Common myeloid progenitor, CD34-positive (primary cell): ENCODE data around the gene CNPY1.

Experiments
- CTCF ChIA-PET: fragments of 350-600 bp; sonication (Branson Sonifier 250); formaldehyde crosslinking; loops from one replicate; lab custom pipeline; 2021; ENCODE audit warnings: antibody characterized with exemption; lab: Charles Lee
- POLR2A ChIA-PET: fragments of 350-600 bp; sonication (Branson Sonifier 250); formaldehyde crosslinking; loops from one replicate; lab custom pipeline; 2021; ENCODE audit warnings: antibody characterized with exemption; lab: Charles Lee
- DNase-seq, 3 donors: peaks; one replicate each; pipeline versions ENCODE4 v3.0.0 to v3.0.0-alpha.2; 2013
- H3K27ac ChIP-seq, 2 experiments: 1 replicate in 1 of 2; 2 replicates in 1 of 2; pipeline ENCODE4 v1.7.0; 2013; ENCODE audit warnings: inconsistent platforms in 2 of 2, low read length in 2 of 2, mild to moderate bottlenecking in 2 of 2, low read depth in 1 of 2, moderate library complexity in 1 of 2; ENCODE audit not compliant: severe bottlenecking in 2 of 2, insufficient read depth in 1 of 2, poor library complexity in 1 of 2
- H3K27me3 ChIP-seq, 5 experiments: replicated peaks in 2 of 5; 1 replicate in 3 of 5; 2 replicates in 2 of 5; pipeline versions ENCODE4 v1.6.1 to v1.7.0; 2013; ENCODE audit warnings: low read length in 4 of 5, mild to moderate bottlenecking in 2 of 5, moderate library complexity in 2 of 5, inconsistent platforms in 1 of 5; ENCODE audit not compliant: insufficient read depth in 5 of 5, control insufficient read depth in 4 of 5
- H3K36me3 ChIP-seq, 4 experiments: 1 replicate in 2 of 4; 2 replicates in 2 of 4; pipeline versions ENCODE4 v1.6.1 to v1.7.0; 2013; ENCODE audit warnings: low read length in 3 of 4, control low read depth in 1 of 4, mild to moderate bottlenecking in 1 of 4; ENCODE audit not compliant: control insufficient read depth in 4 of 4, insufficient read depth in 4 of 4
- H3K4me1 ChIP-seq, 4 experiments: 1 replicate in 3 of 4; 2 replicates in 1 of 4; pipeline versions ENCODE4 v1.6.1 to v1.7.1; 2013; ENCODE audit warnings: low read length in 3 of 4, mild to moderate bottlenecking in 3 of 4, control low read depth in 1 of 4, inconsistent platforms in 1 of 4, moderate library complexity in 1 of 4; ENCODE audit not compliant: control insufficient read depth in 4 of 4, insufficient read depth in 4 of 4; ENCODE audit errors: control extremely low read depth in 1 of 4
- H3K4me3 ChIP-seq, 7 experiments: 1 replicate in 4 of 7; 2 replicates in 3 of 7; pipeline versions ENCODE4 v1.5.1 to v1.7.0; 2013; ENCODE audit warnings: mild to moderate bottlenecking in 7 of 7, low read length in 6 of 7, moderate library complexity in 6 of 7, inconsistent platforms in 2 of 7, low read depth in 2 of 7, control low read depth in 1 of 7; ENCODE audit not compliant: insufficient read depth in 4 of 7, control insufficient read depth in 1 of 7; ENCODE audit errors: extremely low read depth in 1 of 7
- H3K9me3 ChIP-seq, 5 experiments: 1 replicate in 4 of 5; 2 replicates in 1 of 5; pipeline versions ENCODE4 v1.6.1 to v1.7.1; 2013; ENCODE audit warnings: low read length in 4 of 5, mild to moderate bottlenecking in 2 of 5, inconsistent platforms in 1 of 5, low read depth in 1 of 5, moderate library complexity in 1 of 5; ENCODE audit not compliant: control insufficient read depth in 4 of 5, insufficient read depth in 2 of 5; ENCODE audit errors: control extremely low read depth in 1 of 5
- WGBS: methylation state at CpG from one replicate; pipeline ENCODE4 v1.1.5; 2013; ENCODE audit not compliant: insufficient coverage; 5-methylcytosine and 5-hydroxymethylcytosine counted together

CNPY1 gene

GRCh38 chr7:155534691-155535090 lies 11.7 kb downstream of the CNPY1 start:
- ChIA-PET CTCF (interaction anchor here (1.1 to 2.7 kb wide), 6 partner anchors 11 to 231 kb away, joined by 3 to 8 read pairs (median 4); no protein-coding TSS in a partner anchor), POLR2A (no interaction called here)
- Histone ChIP-seq H3K9me3 (peaks cover 0 to 5% (median 0%) of the 10 kb centered on the region in 5 experiments), H3K36me3 (no peaks in the 10 kb centered on the region), H3K27ac (no peak overlapping the region), H3K4me3 (no peak overlapping the region), H3K4me1 (peaks cover 0 to 12% (median 9%) of the 10 kb centered on the region in 4 experiments), H3K27me3 (peaks cover 13 to 97% (median 41%) of the 10 kb centered on the region in 5 experiments)
- WGBS = 81% methylated on average over 9 of the region's 11 CpGs
- DNase-seq = no peak

- ChIA-PET CTCF (interaction anchor here (1.1 to 2.7 kb wide), 5 partner anchors 11 to 232 kb away, joined by 3 to 8 read pairs (median 3); no protein-coding TSS in a partner anchor), POLR2A (no interaction called here)
- Histone ChIP-seq H3K36me3 (no peaks in the 10 kb centered on the region), H3K4me1 (peaks cover 0 to 12% (median 9%) of the 10 kb centered on the region in 4 experiments), H3K9me3 (peaks cover 0 to 5% (median 0%) of the 10 kb centered on the region in 5 experiments), H3K4me3 (peak overlapping the region in 3 of 7 experiments; percentile 39 to 58 (median 43)), H3K27ac (no peak overlapping the region), H3K27me3 (peaks cover 10 to 97% (median 43%) of the 10 kb centered on the region in 5 experiments)
- DNase-seq = peak; percentile 45 to 54 (median 51)
- 40% methylated on average over 24 of the region's 27 CpGs for WGBS
Observed at GRCh38 chr7:155533827-155534690, 12.3 kb downstream of the CNPY1 start.

GRCh38 chr7:155533120-155533826 lies 13.1 kb downstream of the CNPY1 start:
- Histone ChIP-seq H3K9me3 (peaks cover 0 to 5% (median 0%) of the 10 kb centered on the region in 5 experiments), H3K36me3 (no peaks in the 10 kb centered on the region), H3K4me3 (peak overlapping the region in 4 of 7 experiments; percentile 39 to 58 (median 43)), H3K27ac (no peak overlapping the region), H3K4me1 (peaks cover 0 to 12% (median 9%) of the 10 kb centered on the region in 4 experiments), H3K27me3 (peaks cover 10 to 97% (median 42%) of the 10 kb centered on the region in 5 experiments)
- WGBS = 1% methylated on average over 56 of the region's 60 CpGs
- peak in 2 of 3 donors; percentile 33 to 47 for DNase-seq
- ChIA-PET CTCF (interaction anchor here (1.1 to 2.7 kb wide), 3 partner anchors 12 to 152 kb away, joined by 4 to 8 read pairs (median 6); no protein-coding TSS in a partner anchor), POLR2A (no interaction called here)

GRCh38 chr7:155532792-155533119 lies 13.6 kb downstream of the CNPY1 start:
- H3K9me3 ChIP-seq = peaks cover 0 to 5% (median 0%) of the 10 kb centered on the region in 5 experiments
- WGBS = 38% methylated on average over 10 of the region's 14 CpGs
- no peak for DNase-seq
- peaks cover 10 to 97% (median 42%) of the 10 kb centered on the region in 5 experiments for H3K27me3 ChIP-seq
- H3K36me3 ChIP-seq = no peaks in the 10 kb centered on the region
- no peak overlapping the region for H3K27ac ChIP-seq
- POLR2A ChIA-PET = no interaction called here
- peak overlapping the region in 3 of 7 experiments; percentile 39 to 58 (median 43) for H3K4me3 ChIP-seq
- H3K4me1 ChIP-seq = peaks cover 0 to 12% (median 9%) of the 10 kb centered on the region in 4 experiments
- CTCF ChIA-PET = interaction anchor here (1.1 to 1.8 kb wide), 2 partner anchors 12 to 152 kb away, joined by 4 to 6 read pairs; no protein-coding TSS in a partner anchor

GRCh38 chr7:155531681-155532080 lies 14.7 kb downstream of the CNPY1 start:
- Histone ChIP-seq H3K4me3 (no peak overlapping the region), H3K9me3 (peaks cover 0 to 4% (median 0%) of the 10 kb centered on the region in 5 experiments), H3K27me3 (peaks cover 7 to 97% (median 41%) of the 10 kb centered on the region in 5 experiments), H3K4me1 (peaks cover 0 to 12% (median 9%) of the 10 kb centered on the region in 4 experiments), H3K27ac (no peak overlapping the region), H3K36me3 (no peaks in the 10 kb centered on the region)
- CTCF ChIA-PET = interaction anchor here (0.8 to 1.2 kb wide), 2 partner anchors 8 to 13 kb away, joined by 3 to 4 read pairs; no protein-coding TSS in a partner anchor
- POLR2A ChIA-PET = no interaction called here
- DNase-seq = no peak
- 15% methylated on average over 7 of the region's 9 CpGs for WGBS

GRCh38 chr7:155530601-155531000 lies 15.8 kb downstream of the CNPY1 start:
- 65% methylated on average over 5 of the region's 6 CpGs for WGBS
- ChIA-PET CTCF (interaction anchor here (0.6 kb wide), 1 partner anchor 73 kb away, joined by 3 read pairs; no protein-coding TSS in a partner anchor), POLR2A (no interaction called here)

More at GRCh38 chr7:155530601-155531000, 15.8 kb downstream of the CNPY1 start:
- Histone ChIP-seq H3K4me1 (peaks cover 0 to 12% (median 9%) of the 10 kb centered on the region in 4 experiments), H3K4me3 (no peak overlapping the region), H3K36me3 (no peaks in the 10 kb centered on the region), H3K27ac (no peak overlapping the region), H3K9me3 (no peaks in the 10 kb centered on the region), H3K27me3 (peaks cover 13 to 95% (median 40%) of the 10 kb centered on the region in 5 experiments)
- no peak for DNase-seq
